COR-L47 (cell line): Measurements from ENCODE around the gene TRPC4AP.
"Not testable (repeated sequence)": the region's sequence is repeated elsewhere in the genome, so short reads cannot be mapped to it uniquely, and the experiment has no call there.

Experiments used
- DNase-seq: peaks from one replicate; lab custom pipeline; 2025; lab: John Stamatoyannopoulos, UW

TRPC4AP gene

GRCh38 chr20:35101620-35102019 is 9.0 kb upstream of the TRPC4AP start:
- no peak for DNase-seq

GRCh38 chr20:35093267-35093884 is 769 bp upstream of the TRPC4AP start:
- DNase-seq = no peak

GRCh38 chr20:35091816-35092523 is 637 bp downstream of the TRPC4AP start:
- DNase-seq = peak; percentile 39

- peak; percentile 1 for DNase-seq
These were observed 4.1 kb downstream of the TRPC4AP start for GRCh38 chr20:35088231-35089145.

GRCh38 chr20:35087791-35088190 is 4.8 kb downstream of the TRPC4AP start:
- DNase-seq = no peak

GRCh38 chr20:35087355-35087754 is 5.3 kb downstream of the TRPC4AP start:
- no peak for DNase-seq

GRCh38 chr20:35085477-35086225 is 7.0 kb downstream of the TRPC4AP start:
- no peak for DNase-seq

- DNase-seq = no peak
These were observed 7.6 kb downstream of the TRPC4AP start for GRCh38 chr20:35084998-35085397.

GRCh38 chr20:35080348-35080642 is 12.3 kb downstream of the TRPC4AP start:
- not testable (repeated sequence) for DNase-seq

- no peak for DNase-seq
These were observed 12.9 kb downstream of the TRPC4AP start for GRCh38 chr20:35079472-35080347.

GRCh38 chr20:35077872-35078271 is 14.7 kb downstream of the TRPC4AP start:
- DNase-seq = no peak

GRCh38 chr20:35077341-35077740 is 15.3 kb downstream of the TRPC4AP start:
- no peak for DNase-seq

GRCh38 chr20:35071436-35072153 is 21.0 kb downstream of the TRPC4AP start:
- DNase-seq = not testable (repeated sequence)

- no peak for DNase-seq
These were observed 26.4 kb downstream of the TRPC4AP start for GRCh38 chr20:35066194-35066593.

GRCh38 chr20:35065181-35065580 is 27.4 kb downstream of the TRPC4AP start:
- DNase-seq = no peak

GRCh38 chr20:35063168-35063567 is 29.4 kb downstream of the TRPC4AP start:
- DNase-seq = no peak

GRCh38 chr20:35062478-35062877 is 30.1 kb downstream of the TRPC4AP start:
- DNase-seq = no peak

GRCh38 chr20:35060168-35060567 is 32.4 kb downstream of the TRPC4AP start:
- DNase-seq = no peak

- DNase-seq = no peak
These were observed 33.0 kb downstream of the TRPC4AP start for GRCh38 chr20:35059612-35060011.

GRCh38 chr20:35059110-35059509 is 33.5 kb downstream of the TRPC4AP start:
- no peak for DNase-seq
